Heart left ventricle (tissue), 13 donors: ENCODE data around the gene ACTR5.

Source experiments
- CTCF ChIP-seq, 12 donors: fragments of 200-600 bp; sonication (generic) in 4 of 12; IDR thresholded peaks; one replicate each; pipeline versions ENCODE4 v1.5.0 to v1.8.0; 2018 to 2022; ENCODE audit warnings: antibody characterized with exemption in 12 of 12, mild to moderate bottlenecking in 5 of 12
- POLR2A ChIP-seq, 2 donors: fragments of 450-650 bp; IDR thresholded peaks; one replicate each; pipeline ENCODE4 v1.6.1; 2017; ENCODE audit warnings: antibody characterized with exemption in 2 of 2, mild to moderate bottlenecking in 2 of 2, moderate library complexity in 2 of 2
- donor health status: ischemic (EF 13 %, LVEDD 7.1; RV severe dilation, severe dysfunction).
- donor health status: DM: no; HTN: yes; CAD: no.
- donor health status: DM: no; HTN: no; CAD: no.
- donor health status: ischemic (EF 25% LVEDD 6.9; RV normal size, moderate dysfunction).
- donor health status: ischemic (EF 25% LVEDD 5.7; RV mildly dilated, moderate dysfunction).
- donor health status: ischemic (EF 35%, LVEDD 5.7; RV mildly dilated, moderate dysfunction).
- donor health status: nonischemic (EF 11% LVEDD 7.7; RV severe dilation, severe dysfunction).
- donor health status: DM: yes; HTN: yes; CAD: no.
- donor health status: PGD.
- donor health status: ischemic (EF 29% LVEDD 5.4; RV normal size, mild dysfunction).
- donor health status: nonischemic (EF 23%, LVEDD 6.1; RV moderate dilation, normal function).

DNA sequence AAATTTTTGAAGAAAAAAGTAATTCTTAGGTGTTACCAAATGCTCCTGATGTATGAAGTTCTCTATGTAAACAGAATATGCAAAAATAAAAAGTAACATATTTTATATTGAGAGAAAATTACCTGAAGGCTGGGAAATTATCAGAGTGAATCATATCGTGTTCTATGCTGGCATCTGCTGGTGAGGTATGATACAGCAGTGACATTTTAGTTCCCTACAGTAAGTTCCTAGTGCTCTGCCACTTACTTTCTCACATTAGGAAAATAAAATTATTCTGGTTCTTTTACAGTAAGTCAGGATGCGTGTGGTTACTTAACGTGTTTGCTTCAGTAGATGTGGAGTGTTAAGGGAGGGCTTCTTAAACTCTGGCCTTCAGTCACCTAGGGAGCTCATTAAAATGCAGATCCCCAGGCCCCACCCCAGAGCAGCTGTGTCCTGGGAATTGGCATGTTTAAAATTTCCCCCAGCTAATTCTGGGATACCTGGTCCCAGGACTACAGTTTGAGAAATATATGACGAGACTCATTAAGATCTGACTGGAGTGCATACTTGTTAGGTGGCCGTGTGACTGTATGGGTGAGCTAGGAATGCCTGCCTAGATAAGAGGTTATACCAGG, 3.2 kb downstream of the ACTR5 start:
- TF ChIP-seq CTCF (IDR thresholded peaks at IDR 0.05) (peak; percentile 32 to 74 (median 58)), POLR2A (IDR thresholded peaks at IDR 0.05) (no peak)
